Mucosa of stomach (tissue), 1 donor: Measurements from ENCODE around the gene AP2S1.

Experiments used
- H3K27me3 ChIP-seq: one replicate; pipeline ENCODE4 v1.7.0; 2013; ENCODE audit warnings: mild to moderate bottlenecking, low read length; ENCODE audit not compliant: control insufficient read depth, insufficient read depth
- H3K36me3 ChIP-seq: one replicate; pipeline ENCODE4 v1.7.0; 2013; ENCODE audit warnings: low read length; ENCODE audit not compliant: control insufficient read depth, insufficient read depth
- H3K4me1 ChIP-seq: one replicate; pipeline ENCODE4 v1.7.0; 2013; ENCODE audit warnings: mild to moderate bottlenecking, low read length; ENCODE audit not compliant: control insufficient read depth, insufficient read depth
- H3K4me3 ChIP-seq: one replicate; pipeline ENCODE4 v1.7.0; 2013; ENCODE audit warnings: low read length
- H3K9ac ChIP-seq: one replicate; pipeline ENCODE4 v1.7.0; 2013; ENCODE audit warnings: mild to moderate bottlenecking, low read length, moderate library complexity
- H3K9me3 ChIP-seq: one replicate; pipeline ENCODE4 v1.7.0; 2013; ENCODE audit warnings: mild to moderate bottlenecking, low read length, moderate library complexity; ENCODE audit not compliant: control insufficient read depth
- donor health status: Pancreatic carcinoma.

AP2S1 gene

DNA sequence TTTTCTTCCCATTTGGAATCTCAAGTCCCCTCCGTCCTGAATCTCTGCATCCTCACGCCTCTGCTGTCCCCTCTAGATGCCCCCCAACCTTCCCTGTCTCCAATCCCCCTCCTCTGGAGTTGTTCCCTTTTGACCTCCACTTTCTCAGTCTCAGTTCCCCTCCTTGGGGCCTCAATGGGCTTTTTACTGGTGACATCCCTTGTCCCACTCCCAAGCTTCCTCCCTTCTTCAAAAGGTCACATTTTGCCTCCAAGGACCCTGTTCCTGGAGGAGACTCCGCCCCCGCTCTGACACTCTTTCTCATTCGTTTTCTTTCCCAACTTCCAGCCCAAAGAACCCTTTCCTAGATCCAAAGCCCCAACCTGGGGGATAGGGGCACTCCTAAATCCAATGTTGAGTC lies 1.0 kb downstream of the AP2S1 start:
- H3K9me3 ChIP-seq = no peaks in the 10 kb centered on the region
- H3K4me3 ChIP-seq = peak overlapping the region; percentile 63
- peak overlapping the region; percentile 86 for H3K9ac ChIP-seq
- no peaks in the 10 kb centered on the region for H3K36me3 ChIP-seq
- H3K4me1 ChIP-seq = peaks cover 19% of the 10 kb centered on the region
- no peaks in the 10 kb centered on the region for H3K27me3 ChIP-seq

DNA sequence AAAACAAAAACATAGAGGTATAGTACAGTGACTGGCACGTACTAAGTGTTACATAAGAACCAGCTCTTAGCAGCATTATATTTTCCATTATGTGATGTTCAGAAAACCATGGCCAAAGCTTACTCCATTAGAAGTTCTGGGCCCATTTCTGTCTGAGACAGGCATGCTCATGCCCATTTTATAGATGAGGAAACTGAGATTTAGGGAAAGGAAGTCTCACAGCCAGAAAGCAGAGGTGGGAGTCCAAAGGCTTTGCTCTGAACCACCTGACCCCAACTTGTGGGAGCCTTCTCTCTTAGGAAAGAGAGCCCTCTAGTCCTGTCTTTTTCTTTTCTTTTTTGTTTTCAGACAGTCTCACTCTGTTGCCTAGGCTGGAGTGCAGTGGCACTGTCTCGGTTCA lies 2.3 kb downstream of the AP2S1 start:
- no peaks in the 10 kb centered on the region for H3K9me3 ChIP-seq
- H3K4me3 ChIP-seq = no peak overlapping the region
- H3K9ac ChIP-seq = no peak overlapping the region
- no peaks in the 10 kb centered on the region for H3K36me3 ChIP-seq
- no peaks in the 10 kb centered on the region for H3K27me3 ChIP-seq
- peaks cover 19% of the 10 kb centered on the region for H3K4me1 ChIP-seq

DNA sequence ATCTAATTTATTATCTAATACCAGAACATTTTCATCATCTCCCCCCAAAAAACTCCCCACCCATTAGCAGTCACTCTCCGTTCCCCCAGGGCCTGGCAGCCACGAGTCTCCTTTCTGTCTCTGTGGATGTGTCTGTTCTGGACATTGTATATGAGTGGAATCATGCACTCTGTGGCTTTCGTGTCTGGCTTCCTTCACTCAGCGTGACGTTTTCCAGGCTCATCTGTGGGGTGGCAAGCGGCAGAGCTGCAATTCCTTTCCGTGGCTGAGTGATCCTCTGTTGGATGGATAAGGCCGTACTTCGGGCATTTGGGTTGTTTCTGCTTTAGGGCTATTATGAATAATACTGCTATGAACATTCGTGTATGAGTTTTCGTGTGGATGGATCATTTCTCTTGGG lies 3.1 kb downstream of the AP2S1 start:
- no peak overlapping the region for H3K4me3 ChIP-seq
- no peaks in the 10 kb centered on the region for H3K9me3 ChIP-seq
- no peaks in the 10 kb centered on the region for H3K36me3 ChIP-seq
- no peaks in the 10 kb centered on the region for H3K27me3 ChIP-seq
- H3K9ac ChIP-seq = no peak overlapping the region
- H3K4me1 ChIP-seq = peaks cover 19% of the 10 kb centered on the region

DNA sequence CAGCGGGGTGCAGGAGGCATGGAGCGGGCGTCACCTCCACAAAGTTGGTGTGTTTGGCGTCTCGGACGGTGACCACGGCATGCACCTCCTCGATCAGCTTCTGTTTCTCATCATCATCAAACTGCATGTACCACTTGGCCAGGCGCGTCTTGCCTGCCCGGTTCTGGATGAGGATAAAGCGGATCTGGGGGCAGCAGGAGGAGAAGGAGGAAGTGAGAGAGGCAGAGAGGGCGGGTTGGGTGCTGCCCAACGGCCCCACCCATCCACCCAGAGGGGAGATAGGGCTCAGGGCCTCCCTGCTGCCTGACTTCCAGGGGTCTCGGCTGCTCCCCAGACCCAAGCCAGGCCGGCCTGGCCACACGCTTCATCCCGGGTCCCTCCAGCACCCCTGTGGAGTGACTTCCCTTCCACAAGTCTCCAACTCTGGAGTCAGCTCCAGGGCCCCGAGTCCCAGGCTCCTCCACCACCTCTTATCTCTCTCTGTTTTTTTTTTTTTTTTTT lies 4.6 kb downstream of the AP2S1 start:
- Histone ChIP-seq H3K9ac (no peak overlapping the region), H3K36me3 (no peaks in the 10 kb centered on the region), H3K27me3 (no peaks in the 10 kb centered on the region), H3K4me3 (no peak overlapping the region), H3K9me3 (no peaks in the 10 kb centered on the region), H3K4me1 (peaks cover 19% of the 10 kb centered on the region)

DNA sequence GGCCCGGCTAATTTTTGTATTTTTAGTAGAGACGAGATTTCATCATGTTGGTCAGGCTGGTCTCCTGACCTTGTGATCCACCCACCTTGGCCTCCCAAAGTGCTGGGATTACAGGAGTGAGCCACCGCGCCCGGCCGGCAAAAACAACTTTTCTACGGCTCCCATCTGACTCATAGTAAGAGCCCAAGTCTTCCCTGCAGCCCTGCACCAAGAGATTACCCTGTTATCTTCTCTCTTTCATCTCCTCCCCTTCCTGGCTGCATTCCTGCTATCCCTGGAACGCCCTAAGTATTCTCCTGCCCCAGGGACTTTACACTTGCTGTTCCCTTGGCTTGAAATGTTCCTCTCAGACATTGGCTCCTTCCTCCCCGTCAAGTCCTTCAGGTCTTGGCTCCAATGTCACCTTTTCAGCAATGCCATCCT lies 6.6 kb downstream of the AP2S1 start:
- H3K36me3 ChIP-seq = no peaks in the 10 kb centered on the region
- H3K4me3 ChIP-seq = no peak overlapping the region
- H3K9me3 ChIP-seq = no peaks in the 10 kb centered on the region
- H3K27me3 ChIP-seq = no peaks in the 10 kb centered on the region
- no peak overlapping the region for H3K9ac ChIP-seq
- peaks cover 27% of the 10 kb centered on the region for H3K4me1 ChIP-seq

DNA sequence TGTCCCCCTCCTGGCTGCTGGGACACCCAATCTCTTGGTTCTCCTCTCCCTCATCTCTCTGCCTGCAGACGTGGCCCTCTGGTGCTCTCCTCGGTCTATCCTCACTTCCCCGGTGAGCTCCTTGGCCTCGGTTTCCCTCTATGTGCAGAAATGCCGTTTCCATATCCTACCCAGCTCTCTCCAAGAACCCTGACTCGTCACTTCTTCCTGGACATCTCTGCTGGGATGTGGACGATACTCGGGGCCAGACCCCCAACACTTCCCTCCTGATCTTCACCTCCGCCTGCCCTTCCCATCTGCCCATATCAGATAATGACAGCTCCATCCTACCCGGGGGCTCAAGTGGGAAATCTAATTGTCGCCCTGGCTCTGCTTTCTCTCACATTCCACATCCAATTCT lies 7.9 kb downstream of the AP2S1 start:
- no peaks in the 10 kb centered on the region for H3K36me3 ChIP-seq
- no peak overlapping the region for H3K4me3 ChIP-seq
- H3K9ac ChIP-seq = no peak overlapping the region
- H3K27me3 ChIP-seq = no peaks in the 10 kb centered on the region
- H3K9me3 ChIP-seq = no peaks in the 10 kb centered on the region
- H3K4me1 ChIP-seq = peaks cover 27% of the 10 kb centered on the region

DNA sequence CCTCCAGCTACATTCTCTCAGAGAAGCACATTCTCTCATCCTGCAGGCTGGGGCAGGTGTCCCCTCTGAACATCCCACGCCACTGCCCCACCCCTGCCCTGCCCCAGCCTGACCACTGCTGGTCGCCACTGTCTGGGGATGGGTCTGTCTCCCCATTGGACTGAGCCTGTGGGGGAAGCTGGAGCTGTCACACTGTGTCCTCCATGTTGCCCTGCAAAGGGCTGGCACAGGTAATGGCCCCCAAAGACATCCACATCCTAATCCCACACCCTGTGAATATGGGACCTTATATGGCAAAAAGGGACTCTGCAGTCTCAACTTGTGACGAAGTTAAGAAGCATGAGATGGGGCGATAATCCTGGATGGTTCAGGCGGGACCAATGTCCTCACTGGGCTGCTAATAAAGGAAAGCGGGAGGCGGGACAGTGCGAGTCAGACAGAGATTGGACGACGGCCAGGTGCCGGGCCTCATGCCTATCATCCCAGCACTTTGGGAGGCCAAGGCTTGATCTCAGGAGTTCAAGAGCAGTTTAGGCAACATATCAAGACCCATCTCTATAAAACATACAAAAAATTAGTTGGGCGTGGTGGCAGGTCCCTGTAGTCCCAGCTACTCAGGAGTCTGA lies 9.1 kb downstream of the AP2S1 start:
- Histone ChIP-seq H3K9ac (no peak overlapping the region), H3K4me3 (no peak overlapping the region), H3K4me1 (peaks cover 27% of the 10 kb centered on the region), H3K9me3 (no peaks in the 10 kb centered on the region), H3K27me3 (no peaks in the 10 kb centered on the region), H3K36me3 (no peaks in the 10 kb centered on the region)

DNA sequence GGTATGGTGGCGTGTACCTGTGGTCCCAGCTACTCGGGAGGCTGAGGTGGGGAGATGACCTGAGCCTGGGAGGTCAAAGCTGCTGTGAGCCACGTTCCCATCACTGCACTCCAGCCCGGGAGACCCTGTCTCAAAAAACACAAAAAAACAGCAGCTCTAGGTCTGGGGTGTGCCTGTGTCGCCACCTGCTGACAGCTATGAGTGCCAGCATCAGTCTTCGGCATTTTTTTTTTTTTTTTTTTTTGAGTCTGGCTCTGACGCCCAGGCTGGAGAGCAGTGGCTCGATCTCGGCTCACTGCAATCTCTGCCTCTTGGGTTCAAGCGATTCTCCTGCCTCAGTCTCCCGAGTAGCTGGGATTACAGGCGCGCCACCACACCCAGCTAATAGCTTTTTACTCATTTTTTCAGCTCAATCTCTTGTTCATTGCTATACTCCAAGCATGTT lies 10.1 kb downstream of the AP2S1 start:
- H3K9me3 ChIP-seq = no peaks in the 10 kb centered on the region
- H3K36me3 ChIP-seq = no peaks in the 10 kb centered on the region
- peak overlapping the region; percentile 43 for H3K9ac ChIP-seq
- H3K27me3 ChIP-seq = no peaks in the 10 kb centered on the region
- peaks cover 18% of the 10 kb centered on the region for H3K4me1 ChIP-seq
- no peak overlapping the region for H3K4me3 ChIP-seq

DNA sequence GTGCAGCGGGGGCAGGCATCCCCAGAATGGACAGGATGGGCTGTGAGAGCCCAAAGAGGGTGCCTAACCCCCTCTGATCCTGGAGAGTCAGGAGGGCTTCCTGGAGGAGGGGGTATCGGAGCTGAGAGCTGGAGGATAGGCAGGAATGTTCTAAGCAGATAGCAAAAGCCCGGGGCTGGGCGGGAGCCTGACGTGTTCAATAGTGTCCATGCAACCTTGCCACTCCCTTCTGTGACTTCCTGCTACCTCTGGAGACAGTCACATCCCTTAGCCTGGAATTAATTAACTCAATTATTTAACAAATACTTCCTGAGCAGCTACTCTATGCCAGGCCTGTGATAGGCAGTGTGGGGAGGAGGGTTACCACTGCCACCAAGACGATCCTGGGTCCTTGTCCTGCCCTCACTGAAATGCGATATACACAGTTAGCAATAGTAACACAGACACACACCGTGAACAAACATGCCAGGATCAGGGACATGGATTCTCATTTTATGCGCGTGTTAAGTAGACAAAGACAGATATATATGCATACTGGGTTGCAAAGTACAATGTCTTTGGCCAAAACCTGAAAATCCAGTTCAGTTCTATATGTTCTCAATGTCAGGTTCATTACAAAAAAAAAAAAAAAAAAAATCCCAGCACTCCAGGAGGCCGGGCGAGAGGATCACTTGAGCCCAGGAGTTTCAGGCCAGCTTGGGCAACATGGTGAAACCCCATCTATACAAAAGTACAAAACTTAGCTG lies 10.7 kb downstream of the AP2S1 start:
- Histone ChIP-seq H3K9ac (no peak overlapping the region), H3K36me3 (no peaks in the 10 kb centered on the region), H3K4me3 (no peak overlapping the region)

DNA sequence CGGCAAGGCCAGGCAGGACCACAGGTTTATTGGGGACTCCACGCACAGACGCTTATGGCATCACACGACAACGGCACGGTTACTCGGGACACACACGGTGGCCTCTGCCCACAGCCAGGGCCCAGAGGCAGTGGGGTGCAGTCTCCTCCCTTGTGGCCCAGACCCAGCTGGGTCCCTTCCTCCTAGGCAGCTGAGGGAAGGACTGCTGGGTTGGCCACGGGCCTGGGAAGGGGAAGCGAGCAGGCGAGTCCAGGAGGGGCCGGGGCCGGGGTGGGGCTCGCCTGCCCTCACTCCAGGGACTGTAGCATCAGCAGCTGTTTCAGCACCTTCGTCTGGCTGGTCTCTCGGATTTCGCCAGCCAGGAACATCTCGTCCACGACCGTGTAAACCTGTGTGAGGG lies 12.5 kb downstream of the AP2S1 start:
- Histone ChIP-seq H3K4me3 (no peak overlapping the region), H3K9me3 (no peaks in the 10 kb centered on the region), H3K27me3 (no peaks in the 10 kb centered on the region), H3K4me1 (peaks cover 18% of the 10 kb centered on the region), H3K9ac (no peak overlapping the region), H3K36me3 (no peaks in the 10 kb centered on the region)

More for the DNA sequence above, 10.7 kb downstream of the AP2S1 start:
- Histone ChIP-seq H3K27me3 (no peaks in the 10 kb centered on the region), H3K4me1 (peaks cover 18% of the 10 kb centered on the region), H3K9me3 (no peaks in the 10 kb centered on the region)

DNA sequence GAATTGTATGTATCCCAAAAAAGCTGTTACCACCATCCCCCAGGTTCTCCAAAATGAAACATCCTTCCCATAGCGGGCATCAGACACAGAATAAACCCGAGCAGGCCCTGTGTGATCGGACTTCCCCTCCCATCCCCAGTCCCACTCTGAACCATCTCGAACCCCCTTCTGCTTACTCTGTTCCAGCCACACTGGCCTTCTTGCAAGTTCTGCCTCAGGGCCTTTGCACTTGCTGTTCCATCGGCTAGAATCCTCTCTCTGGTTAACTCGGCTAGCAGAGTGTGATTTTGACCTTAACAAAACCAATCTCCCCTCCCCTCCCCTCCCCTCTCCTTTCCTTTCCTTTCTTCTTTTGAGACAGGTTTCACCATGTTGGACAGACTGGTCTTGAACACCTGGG lies 15.7 kb downstream of the AP2S1 start:
- Histone ChIP-seq H3K36me3 (no peaks in the 10 kb centered on the region), H3K4me1 (peaks cover 8% of the 10 kb centered on the region), H3K9me3 (no peaks in the 10 kb centered on the region), H3K9ac (no peak overlapping the region), H3K27me3 (no peaks in the 10 kb centered on the region), H3K4me3 (no peak overlapping the region)

DNA sequence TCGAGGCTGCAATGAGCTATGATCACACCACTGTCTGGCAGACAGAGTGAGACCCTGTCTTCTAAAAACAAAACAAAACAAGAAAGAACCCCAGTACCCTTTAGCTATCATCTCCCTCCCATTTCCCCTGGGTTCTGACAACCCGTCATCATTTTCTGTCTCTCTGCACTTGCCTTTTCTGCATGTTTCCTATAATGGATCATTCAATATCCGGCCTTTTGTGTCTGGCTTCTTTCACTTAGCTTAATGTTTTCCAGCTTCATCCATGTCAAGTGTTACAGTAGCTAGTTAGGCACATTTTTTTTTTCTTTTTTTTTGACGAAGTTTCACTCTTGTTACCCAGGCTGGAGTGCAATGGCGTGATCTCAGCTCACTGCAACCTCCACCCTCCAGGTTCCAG lies 16.5 kb downstream of the AP2S1 start:
- H3K36me3 ChIP-seq = no peaks in the 10 kb centered on the region
- no peak overlapping the region for H3K9ac ChIP-seq
- no peaks in the 10 kb centered on the region for H3K4me1 ChIP-seq
- H3K27me3 ChIP-seq = no peaks in the 10 kb centered on the region
- no peaks in the 10 kb centered on the region for H3K9me3 ChIP-seq
- no peak overlapping the region for H3K4me3 ChIP-seq
